OCI-LY3 (cell line): ENCODE measurements around the gene ERC1.

Source experiments
- H2AFZ ChIP-seq: fragments of 200-600, 300-600 bp; shearing (Covaris generic); 2 replicates; pipeline ENCODE4 v1.6.0; 2014; ENCODE audit warnings: antibody characterized with exemption, low read depth, low read length
- H3K27ac ChIP-seq: fragments of 200-600, 300-600 bp; sonication (generic); 2 replicates; pipeline ENCODE4 v1.5.1; 2014; ENCODE audit warnings: mild to moderate bottlenecking, low read length, moderate library complexity, mixed read lengths
- H3K27me3 ChIP-seq: fragments of 200-600, 300-600 bp; sonication (generic); 2 replicates; pipeline ENCODE4 v1.6.1; 2014; ENCODE audit warnings: low read depth, low read length, mixed read lengths
- H3K36me3 ChIP-seq: fragments of 200-600, 300-600 bp; sonication (generic); replicated peaks from 2 replicates; pipeline ENCODE3; 2014; ENCODE audit warnings: low read depth, low read length, mixed read lengths
- H3K4me1 ChIP-seq: fragments of 300-600, 200-600 bp; sonication (generic); 2 replicates; pipeline ENCODE4 v1.6.1; 2014; ENCODE audit warnings: low read length, mixed read lengths
- H3K4me2 ChIP-seq: fragments of 200-600, 300-600 bp; sonication (generic); 2 replicates; pipeline ENCODE4 v1.6.1; 2014; ENCODE audit warnings: low read length, mixed read lengths
- H3K4me3 ChIP-seq: fragments of 300-600, 200-600 bp; sonication (generic); 2 replicates; pipeline ENCODE4 v1.5.1; 2014; ENCODE audit warnings: antibody characterized with exemption, mild to moderate bottlenecking, low read length, moderate library complexity
- H3K79me2 ChIP-seq: fragments of 300-600, 200-600 bp; shearing (Covaris generic); 2 replicates; pipeline ENCODE4 v1.6.1; 2014; ENCODE audit warnings: mild to moderate bottlenecking, low read length, mixed read lengths
- H3K9ac ChIP-seq: fragments of 300-600, 200-600 bp; shearing (Covaris generic); 2 replicates; pipeline ENCODE4 v1.6.0; 2014; ENCODE audit warnings: mild to moderate bottlenecking, low read length, moderate library complexity
- H3K9me3 ChIP-seq: fragments of 200-600, 300-600 bp; shearing (Covaris generic); 2 replicates; pipeline ENCODE4 v1.6.1; 2014; ENCODE audit warnings: low read length, mixed read lengths; ENCODE audit not compliant: insufficient read depth
- H4K20me1 ChIP-seq: fragments of 200-600, 300-600 bp; sonication (generic); 2 replicates; pipeline ENCODE4 v1.6.1; 2016; ENCODE audit warnings: low read length, mixed read lengths; ENCODE audit not compliant: insufficient read depth
- EZH2phosphoT487 ChIP-seq: fragments of 200-600 bp; shearing (Covaris generic); IDR thresholded peaks from 2 replicates; pipeline ENCODE4 v1.6.1; 2018; ENCODE audit warnings: antibody characterized with exemption, mixed run types, low read depth
- TF ChIP-seq, protein P1 (sequence below): fragments of 200-600, 300-600 bp; sonication (generic); IDR thresholded peaks from 2 replicates; pipeline ENCODE4 v1.5.1; 2014; ENCODE audit warnings: antibody characterized with exemption, low read length, low read depth

Gene ERC1

GRCh38 chr12:1507308-1507707 lies 516.3 kb downstream of the ERC1 start:
- no peak for TF ChIP-seq EZH2phosphoT487
- TF ChIP-seq, protein P1, sequence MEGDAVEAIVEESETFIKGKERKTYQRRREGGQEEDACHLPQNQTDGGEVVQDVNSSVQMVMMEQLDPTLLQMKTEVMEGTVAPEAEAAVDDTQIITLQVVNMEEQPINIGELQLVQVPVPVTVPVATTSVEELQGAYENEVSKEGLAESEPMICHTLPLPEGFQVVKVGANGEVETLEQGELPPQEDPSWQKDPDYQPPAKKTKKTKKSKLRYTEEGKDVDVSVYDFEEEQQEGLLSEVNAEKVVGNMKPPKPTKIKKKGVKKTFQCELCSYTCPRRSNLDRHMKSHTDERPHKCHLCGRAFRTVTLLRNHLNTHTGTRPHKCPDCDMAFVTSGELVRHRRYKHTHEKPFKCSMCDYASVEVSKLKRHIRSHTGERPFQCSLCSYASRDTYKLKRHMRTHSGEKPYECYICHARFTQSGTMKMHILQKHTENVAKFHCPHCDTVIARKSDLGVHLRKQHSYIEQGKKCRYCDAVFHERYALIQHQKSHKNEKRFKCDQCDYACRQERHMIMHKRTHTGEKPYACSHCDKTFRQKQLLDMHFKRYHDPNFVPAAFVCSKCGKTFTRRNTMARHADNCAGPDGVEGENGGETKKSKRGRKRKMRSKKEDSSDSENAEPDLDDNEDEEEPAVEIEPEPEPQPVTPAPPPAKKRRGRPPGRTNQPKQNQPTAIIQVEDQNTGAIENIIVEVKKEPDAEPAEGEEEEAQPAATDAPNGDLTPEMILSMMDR = no peak
- Histone ChIP-seq H3K9ac (no peak overlapping the region), H3K4me3 (no peak overlapping the region), H3K27me3 (peaks cover 13% of the 10 kb centered on the region), H3K36me3 (no peaks in the 10 kb centered on the region), H3K27ac (no peak overlapping the region), H2AFZ (no peak overlapping the region), H3K4me1 (no peaks in the 10 kb centered on the region), H3K9me3 (no peaks in the 10 kb centered on the region), H3K4me2 (no peak overlapping the region), H4K20me1 (no peaks in the 10 kb centered on the region), H3K79me2 (no peaks in the 10 kb centered on the region)

DNA sequence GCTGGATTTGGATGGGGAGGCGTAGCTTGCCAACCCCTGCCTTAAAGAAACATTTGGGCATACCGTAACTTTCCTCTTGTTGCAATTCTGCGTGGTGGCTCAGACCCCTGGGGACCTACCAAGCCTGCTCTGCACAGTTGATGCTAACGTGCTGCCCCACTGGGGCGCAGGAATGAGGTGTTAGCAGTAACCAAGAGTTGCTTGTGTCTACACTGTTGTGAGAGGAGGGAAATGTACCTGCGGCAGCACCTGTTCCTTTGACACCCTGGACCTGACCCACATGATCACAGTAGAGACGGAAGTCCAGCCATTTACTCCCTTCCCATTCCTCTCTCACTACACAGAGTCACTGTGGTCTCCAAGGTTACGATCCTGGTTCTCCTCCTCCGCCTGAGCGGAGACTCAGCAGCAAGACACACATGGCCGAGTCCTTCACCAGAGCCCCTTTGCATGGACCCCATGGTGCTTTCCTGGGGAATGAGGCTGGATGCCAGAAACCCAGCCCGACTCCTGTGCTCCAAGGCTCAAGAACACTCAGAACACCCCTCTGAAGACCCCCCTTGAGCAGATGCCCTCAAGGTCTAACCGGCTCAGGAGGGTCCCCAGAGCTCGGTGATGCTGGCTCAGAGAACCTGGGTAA lies 518.5 kb downstream of the ERC1 start:
- Histone ChIP-seq H3K4me1 (no peaks in the 10 kb centered on the region), H3K9me3 (no peaks in the 10 kb centered on the region), H4K20me1 (no peaks in the 10 kb centered on the region), H3K27me3 (peaks cover 8% of the 10 kb centered on the region), H3K36me3 (no peaks in the 10 kb centered on the region), H3K4me3 (no peak overlapping the region), H3K4me2 (no peak overlapping the region), H3K27ac (no peak overlapping the region), H3K79me2 (no peaks in the 10 kb centered on the region), H2AFZ (no peak overlapping the region), H3K9ac (no peak overlapping the region)
- TF ChIP-seq, protein P1 = no peak
- no peak for TF ChIP-seq EZH2phosphoT487

GRCh38 chr12:1510056-1510812 lies 519.2 kb downstream of the ERC1 start:
- H3K4me1 ChIP-seq = no peaks in the 10 kb centered on the region
- no peaks in the 10 kb centered on the region for H3K79me2 ChIP-seq
- H3K9me3 ChIP-seq = peaks cover under 1% of the 10 kb centered on the region; the same call in 1 of the 2 replicates
- no peak overlapping the region for H2AFZ ChIP-seq
- H3K27ac ChIP-seq = no peak overlapping the region
- H3K9ac ChIP-seq = no peak overlapping the region
- H3K27me3 ChIP-seq = 0 out of 2 replicates have a peak, but pooled peaks cover under 1% of the 10 kb centered on the region
- no peaks in the 10 kb centered on the region for H3K36me3 ChIP-seq
- no peak overlapping the region for H3K4me2 ChIP-seq
- H3K4me3 ChIP-seq = no peak overlapping the region
- TF ChIP-seq EZH2phosphoT487 = no peak
- TF ChIP-seq, protein P1 = no peak
- H4K20me1 ChIP-seq = no peaks in the 10 kb centered on the region

DNA sequence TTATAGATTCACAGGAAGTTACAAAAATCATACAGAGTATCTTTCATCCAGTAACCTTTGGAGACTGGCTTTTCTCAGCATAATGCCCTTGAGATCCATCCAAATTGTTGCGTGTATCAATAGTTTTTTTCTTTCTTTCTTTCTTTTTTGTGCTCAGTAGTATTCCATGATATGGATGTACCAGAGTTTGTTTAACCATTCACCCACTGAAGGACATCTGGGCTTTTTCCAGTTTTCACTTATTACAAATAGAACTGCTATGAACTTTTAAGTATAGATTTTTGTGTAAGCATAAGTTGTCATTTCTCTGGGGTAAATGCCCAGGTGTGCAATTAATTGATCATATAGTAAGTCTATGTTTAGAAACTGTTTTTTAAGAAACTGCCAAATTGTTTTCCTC lies 524.0 kb downstream of the ERC1 start:
- no peaks in the 10 kb centered on the region for H4K20me1 ChIP-seq
- H3K9me3 ChIP-seq = peaks cover 5% of the 10 kb centered on the region; the same call in 1 of the 2 replicates
- no peak overlapping the region for H3K9ac ChIP-seq
- peaks cover 22% of the 10 kb centered on the region for H3K4me1 ChIP-seq
- H3K27me3 ChIP-seq = no peaks in the 10 kb centered on the region
- no peak overlapping the region for H2AFZ ChIP-seq
- no peaks in the 10 kb centered on the region for H3K36me3 ChIP-seq
- no peak overlapping the region for H3K27ac ChIP-seq
- H3K79me2 ChIP-seq = no peaks in the 10 kb centered on the region
- TF ChIP-seq EZH2phosphoT487 = no peak
- TF ChIP-seq, protein P1 = no peak
- H3K4me2 ChIP-seq = no peak overlapping the region
- H3K4me3 ChIP-seq = no peak overlapping the region
